Hepatocyte (in vitro differentiated cells): Measurements from ENCODE around the gene RBKS. TPM values are rescaled to one million over a fixed set of nuclear protein-coding genes. Genes with fewer than 3 reads are reported as not detected.
"Not testable (repeated sequence)": the region's sequence is repeated elsewhere in the genome, so short reads cannot be mapped to it uniquely, and the experiment has no call there.

ENCODE experiments used
- DNase-seq: peaks from one replicate; pipeline ENCODE4 v3.0.0-alpha.2; 2016; ENCODE audit warnings: low spot score
- H2AFZ ChIP-seq: fragments of 200-600 bp; sonication (generic); 2 replicates; pipeline ENCODE4 v1.6.0; 2016; ENCODE audit warnings: antibody characterized with exemption, mild to moderate bottlenecking
- H3K27ac ChIP-seq: fragments of 200-600 bp; sonication (generic); 2 replicates; pipeline ENCODE4 v1.5.1; 2016; ENCODE audit warnings: mild to moderate bottlenecking
- H3K27me3 ChIP-seq: fragments of 200-600 bp; sonication (generic); 2 replicates; pipeline ENCODE4 v1.6.1; 2016
- H3K36me3 ChIP-seq: fragments of 200-600 bp; sonication (generic); replicated peaks from 2 replicates; pipeline ENCODE4 v1.5.1; 2016; ENCODE audit warnings: low read depth; ENCODE audit not compliant: insufficient read depth
- H3K4me1 ChIP-seq: fragments of 200-600 bp; sonication (generic); 2 replicates; pipeline ENCODE4 v1.5.1; 2016; ENCODE audit warnings: mild to moderate bottlenecking, moderate library complexity; ENCODE audit not compliant: insufficient read depth
- H3K4me2 ChIP-seq: fragments of 200-600 bp; sonication (generic); 2 replicates; pipeline ENCODE4 v1.6.0; 2016
- H3K4me3 ChIP-seq: fragments of 200-600 bp; sonication (generic); 2 replicates; pipeline ENCODE4 v1.5.1; 2016; ENCODE audit warnings: mild to moderate bottlenecking
- H3K79me2 ChIP-seq: fragments of 200-600 bp; sonication (generic); 2 replicates; pipeline ENCODE4 v1.6.0; 2017; ENCODE audit warnings: mild to moderate bottlenecking
- H3K9me2 ChIP-seq: fragments of 200-600 bp; sonication (generic); replicated peaks from 2 replicates; pipeline ENCODE4 v1.6.0; 2017; ENCODE audit warnings: mild to moderate bottlenecking; ENCODE audit not compliant: insufficient read depth
- H3K9me3 ChIP-seq: fragments of 200-600 bp; sonication (generic); 2 replicates; pipeline ENCODE4 v1.5.1; 2016; ENCODE audit warnings: low read depth, mild to moderate bottlenecking
- H4K20me1 ChIP-seq: fragments of 200-600 bp; sonication (generic); 2 replicates; pipeline ENCODE4 v1.6.0; 2016; ENCODE audit warnings: mild to moderate bottlenecking; ENCODE audit not compliant: insufficient read depth, poor library complexity, severe bottlenecking
- CTCF ChIP-seq: fragments of 200-600 bp; sonication (generic); IDR thresholded peaks from 2 replicates; pipeline ENCODE4 v1.5.1; 2016; ENCODE audit warnings: antibody characterized with exemption, mild to moderate bottlenecking; ENCODE audit not compliant: poor library complexity
- EZH2 ChIP-seq: fragments of 200-600 bp; sonication (generic); IDR thresholded peaks from 2 replicates; pipeline ENCODE4 v1.6.1; 2016; ENCODE audit warnings: antibody characterized with exemption, mild to moderate bottlenecking, borderline replicate concordance
- EZH2phosphoT487 ChIP-seq: fragments of 200-600 bp; sonication (generic); IDR thresholded peaks from one replicate; pipeline ENCODE4 v1.6.1; 2018; ENCODE audit warnings: antibody characterized with exemption, mild to moderate bottlenecking, low read depth, moderate library complexity; ENCODE audit not compliant: unreplicated experiment, severe bottlenecking
- WGBS: methylation state at CpG from one replicate; pipeline ENCODE4 v1.1.6; 2016; ENCODE audit warnings: low lambda C conversion rate; ENCODE audit errors: missing lambda C conversion rate; 5-methylcytosine and 5-hydroxymethylcytosine counted together
- polyA plus RNA-seq: library from polyadenylated mRNA; unstranded; fragments of >200 nt; fragmentation: Nextera tagmentation; extraction: Ambion mirVana; gene quantifications from 2 replicates; pipeline ENCODE4 v1.2.1, GENCODE V29; 2016
- total RNA-seq: library from RNA; depleted of rRNA; stranded (reverse); fragments of >200 nt; gene quantifications from 2 replicates; pipeline ENCODE4 v1.2.3, GENCODE V29; 2014

RBKS gene
- total and polyA plus RNA-seq, 2 experiments from 2014 or later = 5.5 to 7.2 TPM

DNA sequence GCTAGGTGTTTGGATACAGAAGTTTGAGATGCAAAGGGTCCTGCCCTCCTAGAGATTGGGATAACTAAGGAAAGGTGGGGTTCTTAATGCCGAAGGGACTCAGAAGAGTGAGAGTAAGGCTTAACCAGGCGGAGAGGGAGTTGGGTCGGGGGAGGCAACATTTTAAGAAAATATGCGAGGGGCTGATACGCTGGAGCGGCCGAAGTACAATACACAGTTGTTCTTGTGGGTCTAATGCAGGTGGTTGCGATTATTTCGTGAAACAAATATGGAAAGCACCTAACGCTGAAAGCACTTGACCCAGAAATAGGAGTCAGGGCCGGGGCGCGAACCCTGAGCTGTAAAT is 119.0 kb downstream of the RBKS start:
- Histone ChIP-seq H3K4me3 (peak overlapping the region; percentile 15), H3K4me2 (peak overlapping the region; percentile 78), H3K36me3 (peaks cover 4% of the 10 kb centered on the region), H3K27ac (peak overlapping the region; percentile 96), H2AFZ (peak overlapping the region; percentile 70), H3K9me2 (no peaks in the 10 kb centered on the region), H3K27me3 (no peaks in the 10 kb centered on the region), H4K20me1 (no peaks in the 10 kb centered on the region), H3K79me2 (peaks cover 43% of the 10 kb centered on the region), H3K4me1 (peaks cover 20% of the 10 kb centered on the region), H3K9me3 (no peaks in the 10 kb centered on the region)
- no peak for DNase-seq
- TF ChIP-seq EZH2 = no peak
- TF ChIP-seq EZH2phosphoT487 = no peak
- TF ChIP-seq CTCF = no peak
- WGBS = 11% methylated on average over 13 of the region's 13 CpGs

DNA sequence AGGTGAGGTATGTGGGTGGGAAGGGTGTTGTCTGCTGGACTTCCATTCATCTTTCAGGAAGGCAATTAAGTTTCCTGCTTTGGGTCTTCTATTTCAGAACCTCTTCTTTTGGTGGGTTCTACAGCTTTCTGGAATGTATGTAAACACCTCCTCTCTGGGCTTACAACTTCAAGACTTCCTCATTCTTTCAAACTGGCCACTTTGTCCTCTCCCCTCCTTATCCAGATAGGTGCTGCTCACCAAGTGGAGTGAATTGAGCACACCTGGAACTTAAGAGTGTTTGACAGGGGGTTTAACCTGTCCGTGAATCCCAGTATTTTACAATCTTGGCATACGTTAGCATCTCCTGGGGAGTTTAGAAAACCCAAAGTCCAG is 123.9 kb downstream of the RBKS start:
- TF ChIP-seq EZH2 (no peak), CTCF (no peak), EZH2phosphoT487 (no peak)
- Histone ChIP-seq H3K4me1 (peaks cover 17% of the 10 kb centered on the region), H4K20me1 (no peaks in the 10 kb centered on the region), H3K4me3 (no peak overlapping the region), H3K9me3 (no peaks in the 10 kb centered on the region), H3K9me2 (no peaks in the 10 kb centered on the region), H3K79me2 (no peaks in the 10 kb centered on the region), H3K27ac (peak overlapping the region; percentile 34), H3K4me2 (no peak overlapping the region), H3K36me3 (no peaks in the 10 kb centered on the region), H3K27me3 (no peaks in the 10 kb centered on the region), H2AFZ (no peak overlapping the region)
- DNase-seq = no peak
- WGBS = 78% methylated on average over 2 of the region's 2 CpGs

DNA sequence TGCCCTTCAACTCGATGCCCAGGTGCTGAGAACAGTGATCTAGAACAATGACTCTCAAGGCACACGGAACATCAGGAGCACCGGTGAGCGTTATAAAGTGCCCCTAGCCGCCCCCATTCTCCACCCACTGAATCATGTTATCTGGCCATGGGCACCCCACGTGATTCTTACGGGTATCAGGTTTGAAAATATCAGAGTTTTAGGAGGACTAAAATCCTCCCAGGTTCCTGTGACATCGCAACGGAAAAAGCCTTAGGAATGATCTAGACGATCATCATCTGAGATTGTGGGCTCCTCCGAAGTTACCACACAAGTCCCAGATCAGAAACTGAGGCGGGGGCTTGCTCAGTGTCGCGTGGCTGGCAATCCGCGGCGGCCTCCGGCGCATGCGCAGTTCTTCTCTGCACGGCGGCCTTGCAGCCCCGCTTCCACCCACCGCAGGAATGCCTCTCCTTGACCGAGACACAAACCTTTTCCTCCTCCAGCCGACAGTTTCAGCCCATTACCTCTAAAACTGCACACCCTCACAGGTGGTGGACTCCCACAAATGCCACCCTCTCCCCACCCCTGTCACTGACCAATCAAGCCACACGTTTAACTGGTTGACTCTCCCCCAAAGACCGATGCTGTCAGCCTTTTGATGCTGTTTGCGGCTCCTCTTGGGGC is 124.4 kb downstream of the RBKS start:
- no peak overlapping the region for H3K4me3 ChIP-seq
- peak overlapping the region; percentile 34 for H3K27ac ChIP-seq
- H3K27me3 ChIP-seq = no peaks in the 10 kb centered on the region
- TF ChIP-seq EZH2phosphoT487 (no peak), CTCF (no peak), EZH2 (no peak)
- H2AFZ ChIP-seq = no peak overlapping the region
- peaks cover 15% of the 10 kb centered on the region for H3K4me1 ChIP-seq
- H3K79me2 ChIP-seq = no peaks in the 10 kb centered on the region
- H3K9me3 ChIP-seq = no peaks in the 10 kb centered on the region
- H4K20me1 ChIP-seq = no peaks in the 10 kb centered on the region
- no peaks in the 10 kb centered on the region for H3K9me2 ChIP-seq
- H3K4me2 ChIP-seq = no peak overlapping the region
- DNase-seq = no peak
- H3K36me3 ChIP-seq = no peaks in the 10 kb centered on the region
- WGBS = 92% methylated on average over 29 of the region's 29 CpGs

GRCh38 chr2:27764526-27764925 is 125.7 kb downstream of the RBKS start:
- peaks cover 11% of the 10 kb centered on the region for H3K79me2 ChIP-seq
- not testable (repeated sequence) for H3K9me2 ChIP-seq, H3K4me3 ChIP-seq, H2AFZ ChIP-seq, DNase-seq, H3K36me3 ChIP-seq, H3K4me2 ChIP-seq, H3K27me3 ChIP-seq, H3K9me3 ChIP-seq, H4K20me1 ChIP-seq, H3K27ac ChIP-seq
- H3K4me1 ChIP-seq = peaks cover 12% of the 10 kb centered on the region
- 95% methylated on average over 3 of the region's 3 CpGs for WGBS
